ENCODE measurements around the gene ADGRB3.
"Not testable (repeated sequence)": the region's sequence is repeated elsewhere in the genome, so short reads cannot be mapped to it uniquely, and the experiment has no call there.

Gene ADGRB3

GRCh38 chr6:68874747-68875146 is 239.7 kb downstream of the ADGRB3 start:
- no peak for TF ChIP-seq CTCF (IDR thresholded peaks at IDR 0.05; ENCODE audit: low read depth, low read length)

GRCh38 chr6:68875403-68875802 is 240.3 kb downstream of the ADGRB3 start:
- TF ChIP-seq CTCF (IDR thresholded peaks at IDR 0.05; ENCODE audit: low read depth, low read length): no peak
- H3K4me3 ChIP-seq (ENCODE audit: low read depth, low read length): no peak overlapping the region

More at GRCh38 chr6:68874747-68875146, 239.7 kb downstream of the ADGRB3 start:
- H3K4me3 ChIP-seq (ENCODE audit: low read depth, low read length): no peak overlapping the region

GRCh38 chr6:68876792-68877493 is 241.9 kb downstream of the ADGRB3 start:
- TF ChIP-seq CTCF (IDR thresholded peaks at IDR 0.05; ENCODE audit: low read depth, low read length): no peak
- H3K4me3 ChIP-seq (ENCODE audit: low read depth, low read length): no peak overlapping the region

GRCh38 chr6:68880050-68880813 is 245.2 kb downstream of the ADGRB3 start:
- no peak overlapping the region for H3K4me3 ChIP-seq (ENCODE audit: low read depth, low read length)
- TF ChIP-seq CTCF (IDR thresholded peaks at IDR 0.05; ENCODE audit: low read depth, low read length): no peak

- H3K4me3 ChIP-seq (ENCODE audit: low read depth, low read length): not testable (repeated sequence)
These were observed 248.2 kb downstream of the ADGRB3 start for GRCh38 chr6:68883325-68883724.

- no peak for TF ChIP-seq CTCF (IDR thresholded peaks at IDR 0.05; ENCODE audit: low read depth, low read length)
- H3K4me3 ChIP-seq (ENCODE audit: low read depth, low read length): no peak overlapping the region
These were observed 256.3 kb downstream of the ADGRB3 start for GRCh38 chr6:68891419-68891818.

- TF ChIP-seq CTCF (IDR thresholded peaks at IDR 0.05; ENCODE audit: low read depth, low read length): no peak
These were observed 257.4 kb downstream of the ADGRB3 start for GRCh38 chr6:68892452-68892851.

More at GRCh38 chr6:68892452-68892851, 257.4 kb downstream of the ADGRB3 start:
- no peak overlapping the region for H3K4me3 ChIP-seq (ENCODE audit: low read depth, low read length)
